Brain microvascular endothelial cell (primary cell): ENCODE measurements around the gene WDR90.

ENCODE experiments used
- DNase-seq: peaks from one replicate; pipeline ENCODE4 v3.0.0-alpha.2; 2020
- H3K27ac ChIP-seq: fragments of 250-450 bp; sonication (Bioruptor Pico); 2 replicates; pipeline ENCODE4 v1.5.1; 2020; ENCODE audit warnings: mild to moderate bottlenecking, moderate library complexity
- H3K27me3 ChIP-seq: fragments of 250-450 bp; sonication (Bioruptor Pico); replicated peaks from 2 replicates; pipeline ENCODE4 v1.5.1; 2020; ENCODE audit warnings: mild to moderate bottlenecking
- H3K36me3 ChIP-seq: fragments of 250-450 bp; sonication (Bioruptor Pico); replicated peaks from 2 replicates; pipeline ENCODE4 v1.5.1; 2020; ENCODE audit warnings: mild to moderate bottlenecking
- H3K4me3 ChIP-seq: 2 replicates; pipeline ENCODE4 v1.5.1; 2011; ENCODE audit warnings: low read depth, mild to moderate bottlenecking, control low read depth, low read length, moderate library complexity
- CTCF ChIP-seq: IDR thresholded peaks from 2 replicates; pipeline ENCODE4 v1.5.1; 2011; ENCODE audit warnings: low read depth, mild to moderate bottlenecking, moderate library complexity, low read length, control low read depth, inconsistent platforms; ENCODE audit errors: missing control alignments
- in situ Hi-C: cut with HindIII; loops from 2 replicates; pipeline ENCODE4 v1.10.0; 2017; ENCODE audit warnings: low sequenced_read_pairs, low pct_ligation_motif_present

Gene WDR90

DNA sequence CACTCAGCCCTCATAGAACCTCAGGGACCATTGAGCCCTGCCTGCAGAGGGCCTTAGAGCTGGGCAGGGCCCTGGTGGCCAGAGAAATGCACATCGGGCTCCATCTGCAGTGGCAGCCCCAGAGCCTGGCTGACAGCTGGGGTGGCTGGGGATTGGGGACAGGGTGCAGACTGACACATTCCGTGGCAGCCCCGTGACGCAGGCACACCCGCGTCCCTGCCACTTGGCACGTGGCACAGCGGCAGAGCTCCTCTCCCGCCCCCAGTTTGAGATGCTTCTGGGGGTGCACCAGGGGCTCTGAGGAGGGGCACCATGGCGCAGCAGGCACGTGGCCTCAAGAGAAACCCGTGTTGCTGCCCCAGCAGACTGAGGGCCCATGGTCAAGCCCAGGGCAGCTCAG is 54.2 kb downstream of the WDR90 start:
- peaks cover 76% of the 10 kb centered on the region for H3K27me3 ChIP-seq
- no peaks in the 10 kb centered on the region for H3K36me3 ChIP-seq
- no peak overlapping the region for H3K4me3 ChIP-seq
- DNase-seq = no peak
- no peak for TF ChIP-seq CTCF
- no peak overlapping the region for H3K27ac ChIP-seq
- in situ Hi-C loops = loop anchor here (25.0 kb wide), 1 partner anchor 284 kb away; the partner anchor contains the start of gene SOX8

GRCh38 chr16:704047-704446 is 54.9 kb downstream of the WDR90 start:
- Histone ChIP-seq H3K4me3 (no peak overlapping the region), H3K27me3 (peaks cover 76% of the 10 kb centered on the region), H3K27ac (no peak overlapping the region), H3K36me3 (no peaks in the 10 kb centered on the region)
- in situ Hi-C loops = loop anchor here (25.0 kb wide), 1 partner anchor 283 kb away; the partner anchor contains the start of gene SOX8
- no peak for DNase-seq
- no peak for TF ChIP-seq CTCF

DNA sequence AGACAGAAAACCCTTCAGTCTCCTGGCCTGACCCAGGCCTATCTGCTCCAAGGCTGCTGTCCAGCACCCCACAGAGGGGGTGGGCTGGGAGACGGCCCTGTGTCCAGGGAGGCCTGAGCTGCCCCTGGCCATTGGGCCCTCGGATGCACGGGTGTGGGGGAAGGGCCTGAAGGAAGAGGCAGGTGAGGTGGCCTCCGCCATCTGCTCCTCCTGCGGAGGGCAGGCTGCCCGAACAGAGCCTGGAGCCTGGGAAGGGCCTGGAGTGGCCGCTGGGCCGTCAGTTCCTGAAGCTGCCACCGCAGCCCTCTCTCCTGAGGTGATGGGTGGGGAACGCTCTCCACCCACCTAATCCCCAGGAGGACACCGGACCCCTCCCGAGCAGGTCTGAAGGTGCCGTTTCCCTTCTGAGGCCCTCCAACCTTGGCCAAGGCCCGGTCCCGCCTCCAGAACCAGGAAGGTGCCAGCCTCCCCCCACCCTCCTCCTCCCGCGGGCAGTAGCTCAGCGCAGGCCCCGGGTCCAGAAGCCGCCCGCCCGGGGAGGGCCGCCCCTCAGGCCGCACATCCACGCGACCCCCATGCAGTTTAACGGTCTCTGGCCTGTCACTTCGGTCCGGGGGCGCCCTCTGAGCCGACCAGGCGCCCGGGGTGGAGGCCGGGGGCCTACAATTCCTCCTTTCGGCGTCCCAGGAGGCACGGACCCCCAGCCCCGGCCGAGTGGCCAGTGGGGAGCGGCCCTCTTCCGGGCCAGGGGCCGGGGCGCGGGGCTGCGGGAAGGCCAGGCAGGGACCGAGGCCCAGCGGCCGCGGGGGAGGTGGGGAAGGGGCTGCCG is 55.6 kb downstream of the WDR90 start:
- Histone ChIP-seq H3K27me3 (peaks cover 75% of the 10 kb centered on the region), H3K27ac (no peak overlapping the region), H3K4me3 (no peak overlapping the region), H3K36me3 (no peaks in the 10 kb centered on the region)
- in situ Hi-C loops = loop anchor here (25.0 kb wide), 1 partner anchor 283 kb away; the partner anchor contains the start of gene SOX8
- no peak for TF ChIP-seq CTCF
- DNase-seq = no peak

DNA sequence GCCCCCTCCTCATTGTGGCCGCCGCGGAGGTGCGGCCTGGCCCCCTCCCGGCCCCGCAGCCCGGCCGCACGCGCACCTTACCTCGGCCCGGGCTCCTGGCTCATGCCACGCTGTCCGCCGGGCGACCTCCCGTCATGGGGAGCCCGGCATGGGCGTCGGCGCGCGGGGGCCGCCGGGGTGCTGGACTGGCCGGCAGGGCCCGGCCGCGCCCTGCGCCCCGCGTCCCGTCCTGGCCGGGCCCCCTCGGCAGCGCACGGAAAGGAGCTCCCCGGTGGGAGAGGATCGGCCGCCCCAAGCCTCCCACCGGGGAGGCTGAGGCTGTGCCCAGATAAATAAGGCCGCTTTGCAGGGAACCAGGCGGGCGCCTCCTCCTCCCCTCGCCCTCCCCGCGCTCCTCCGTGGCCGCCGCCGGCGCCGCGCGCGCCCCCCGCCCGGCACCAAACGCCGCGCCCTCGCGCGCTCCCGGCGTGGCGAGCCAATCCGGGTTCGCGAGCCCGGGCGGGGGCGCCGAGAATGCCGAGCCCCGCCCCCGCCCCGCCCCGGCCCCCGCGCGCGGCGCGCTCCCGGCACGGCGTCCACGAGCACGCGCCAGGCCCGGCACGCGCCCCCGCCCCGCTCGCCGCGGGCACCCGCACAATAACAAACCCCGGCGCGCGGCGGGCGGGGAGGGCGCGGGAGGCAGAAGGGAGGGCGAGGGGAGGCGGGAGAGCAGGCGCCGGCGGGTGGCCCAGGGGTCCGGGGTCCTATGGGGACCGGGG is 56.4 kb downstream of the WDR90 start, which contains the start of gene FBXL16:
FBXL16 (minus strand) TSS at position 371 of the 758 bp plus-strand sequence. CDS start 8,396 bp downstream, outside the sequence.
- H3K27me3 ChIP-seq = peaks cover 67% of the 10 kb centered on the region

More for the DNA sequence above, 56.4 kb downstream of the WDR90 start, which contains the start of gene FBXL16:
- Histone ChIP-seq H3K4me3 (no peak within 1 kb of the TSS), H3K36me3 (no peaks in the 10 kb centered on the region), H3K27ac (no peak within 1 kb of the TSS)
- in situ Hi-C loops = loop anchor here (25.0 kb wide), 1 partner anchor 282 kb away; the partner anchor contains the start of gene SOX8
- no peak for TF ChIP-seq CTCF
- DNase-seq = no peak
